SK-N-SH treated with all-trans-retinoic acid at 6 μM for 48 hours (cell line): Measurements from ENCODE around the gene SRM.

Source experiments
- CREB5 ChIP-seq: fragments of 250-450 bp; sonication (Bioruptor Pico); IDR thresholded peaks from 2 replicates; pipeline ENCODE4 v1.5.1; 2020; ENCODE audit warnings: low read depth, mild to moderate bottlenecking, moderate library complexity
- PPARA ChIP-seq: fragments of 250-450 bp; sonication (Bioruptor Pico); IDR thresholded peaks from 2 replicates; pipeline ENCODE4 v1.5.0; 2020; ENCODE audit warnings: mild to moderate bottlenecking, borderline replicate concordance
- RARB ChIP-seq: fragments of 250-450 bp; sonication (Bioruptor Pico); IDR thresholded peaks from 2 replicates; pipeline ENCODE4 v1.8.0; 2021; ENCODE audit warnings: mild to moderate bottlenecking, moderate library complexity
- TCF4 ChIP-seq: fragments of 250-450 bp; sonication (Bioruptor Pico); IDR thresholded peaks from 2 replicates; pipeline ENCODE4 v1.8.0; 2021; ENCODE audit warnings: mild to moderate bottlenecking, moderate library complexity, borderline replicate concordance
- TSHZ2 ChIP-seq: fragments of 250-450 bp; sonication (Bioruptor Pico); IDR thresholded peaks from 2 replicates; pipeline ENCODE4 v1.5.0; 2020; ENCODE audit warnings: mild to moderate bottlenecking, moderate library complexity
- ZNF70 ChIP-seq: fragments of 450-650 bp; formaldehyde crosslinking; IDR thresholded peaks from 2 replicates; pipeline ENCODE4 v1.5.0; 2020; ENCODE audit warnings: mild to moderate bottlenecking, moderate library complexity
- TF ChIP-seq, protein P1 (sequence below): fragments of 250-450 bp; sonication (Bioruptor Pico); IDR thresholded peaks from 2 replicates; pipeline ENCODE4 v1.8.0; 2020; ENCODE audit warnings: mild to moderate bottlenecking, moderate library complexity, borderline replicate concordance

DNA sequence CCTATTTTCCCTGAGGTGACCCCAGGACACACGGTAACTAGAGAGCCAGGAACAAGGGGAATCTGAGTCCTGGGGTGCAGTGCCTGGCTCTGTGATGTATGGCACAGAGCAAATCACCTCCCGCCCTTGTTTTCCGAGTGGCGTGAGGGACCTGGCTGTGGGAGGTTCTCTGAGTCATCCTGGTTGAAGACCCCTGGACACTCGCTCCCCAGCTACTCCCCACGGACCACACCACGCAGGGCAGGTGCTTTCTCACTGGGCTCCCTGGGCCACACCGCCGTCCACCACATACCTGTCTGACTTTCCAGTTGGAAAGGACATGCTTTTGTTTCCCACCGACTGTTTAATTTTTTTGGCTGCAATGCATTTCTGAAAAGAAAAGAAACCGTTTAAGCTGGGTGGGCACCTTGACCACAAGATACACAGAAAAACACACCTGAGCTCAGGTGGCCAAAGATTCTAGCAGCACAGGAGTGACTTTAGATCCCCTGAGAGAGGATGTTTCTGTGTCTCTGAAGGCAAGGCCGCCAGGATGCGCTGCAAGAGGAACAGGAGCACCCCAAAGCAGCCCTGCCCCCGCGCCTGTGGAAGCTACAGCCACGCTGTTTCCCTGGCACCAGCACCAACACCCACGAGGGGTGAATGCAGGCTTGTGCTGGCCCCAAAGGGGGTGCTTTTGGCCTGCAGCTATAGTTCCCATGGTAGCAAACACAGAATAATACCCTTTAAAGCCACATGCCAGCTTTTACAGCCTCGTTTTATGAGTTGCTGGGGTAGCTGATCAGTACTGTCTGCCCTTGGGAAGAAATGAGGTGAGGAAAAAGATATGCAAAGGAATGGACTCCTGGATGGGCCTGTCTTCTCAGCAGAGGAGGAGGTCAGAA, 8.1 kb upstream of the SRM start:
- TF ChIP-seq TSHZ2 (CRISPR knock-in tag) (no peak), CREB5 (no peak), RARB (CRISPR knock-in tag) (no peak), PPARA (CRISPR knock-in tag) (no peak), TCF4 (CRISPR knock-in tag) (no peak), ZNF70 (CRISPR knock-in tag) (no peak)
- TF ChIP-seq, protein P1, sequence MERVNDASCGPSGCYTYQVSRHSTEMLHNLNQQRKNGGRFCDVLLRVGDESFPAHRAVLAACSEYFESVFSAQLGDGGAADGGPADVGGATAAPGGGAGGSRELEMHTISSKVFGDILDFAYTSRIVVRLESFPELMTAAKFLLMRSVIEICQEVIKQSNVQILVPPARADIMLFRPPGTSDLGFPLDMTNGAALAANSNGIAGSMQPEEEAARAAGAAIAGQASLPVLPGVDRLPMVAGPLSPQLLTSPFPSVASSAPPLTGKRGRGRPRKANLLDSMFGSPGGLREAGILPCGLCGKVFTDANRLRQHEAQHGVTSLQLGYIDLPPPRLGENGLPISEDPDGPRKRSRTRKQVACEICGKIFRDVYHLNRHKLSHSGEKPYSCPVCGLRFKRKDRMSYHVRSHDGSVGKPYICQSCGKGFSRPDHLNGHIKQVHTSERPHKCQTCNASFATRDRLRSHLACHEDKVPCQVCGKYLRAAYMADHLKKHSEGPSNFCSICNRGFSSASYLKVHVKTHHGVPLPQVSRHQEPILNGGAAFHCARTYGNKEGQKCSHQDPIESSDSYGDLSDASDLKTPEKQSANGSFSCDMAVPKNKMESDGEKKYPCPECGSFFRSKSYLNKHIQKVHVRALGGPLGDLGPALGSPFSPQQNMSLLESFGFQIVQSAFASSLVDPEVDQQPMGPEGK (CRISPR knock-in tag), result no peak
